Thyroid gland (tissue), 4 donors: ENCODE data around the gene LRFN2. TPM values are rescaled to one million over a fixed set of nuclear protein-coding genes. Genes with fewer than 3 reads are reported as not detected.

ENCODE experiments used
- DNase-seq, 2 donors: peaks; one replicate each; pipeline ENCODE4 v3.0.0-alpha.2; 2019
- H3K27ac ChIP-seq, 3 donors: fragments of 200-600 bp; sonication (generic); 1 replicate in 2 of 3; 2 replicates in 1 of 3; pipeline ENCODE4 v1.5.1; 2016 to 2019; ENCODE audit warnings: mild to moderate bottlenecking in 1 of 3, moderate library complexity in 1 of 3
- H3K27me3 ChIP-seq: fragments of 200-600 bp; sonication (generic); one replicate; pipeline ENCODE4 v1.5.1; 2019
- H3K36me3 ChIP-seq, 2 donors: fragments of 200-600 bp; sonication (generic); one replicate each; pipeline ENCODE4 v1.5.1; 2016 to 2019
- H3K4me1 ChIP-seq, 2 donors: fragments of 200-600 bp; sonication (generic); one replicate each; pipeline ENCODE4 v1.5.1; 2017 to 2019
- H3K4me3 ChIP-seq, 3 donors: fragments of 200-600 bp; sonication (generic); replicated peaks in 1 of 3; 1 replicate in 2 of 3; 2 replicates in 1 of 3; pipeline ENCODE4 v1.5.1; 2016; ENCODE audit warnings: mild to moderate bottlenecking in 1 of 3
- H3K9me3 ChIP-seq: fragments of 200-600 bp; sonication (generic); one replicate; pipeline ENCODE4 v1.5.1; 2017
- CTCF ChIP-seq, 6 experiments: fragments of 200-600 bp in 3 of 6; fragments of 450-650 bp in 3 of 6; sonication (generic) in 3 of 6; IDR thresholded peaks; one replicate each; pipeline ENCODE4 v1.5.1; 2016 to 2019; ENCODE audit warnings: antibody characterized with exemption in 6 of 6, mild to moderate bottlenecking in 2 of 6, inconsistent platforms in 1 of 6, moderate library complexity in 1 of 6
- POLR2A ChIP-seq, 2 donors: fragments of 450-650 bp; IDR thresholded peaks; one replicate each; pipeline ENCODE4 v1.6.1; 2017; ENCODE audit warnings: antibody characterized with exemption in 2 of 2, mild to moderate bottlenecking in 2 of 2, moderate library complexity in 1 of 2
- WGBS, 2 donors: methylation state at CpG; one replicate each; pipeline ENCODE4 v1.1.5; 2017; 5-methylcytosine and 5-hydroxymethylcytosine counted together
- intact Hi-C: fragments of 100-400 bp; cut with DNase I; formaldehyde crosslinking; loops from one replicate; pipeline ENCODE4 v1.15.1; 2023
- total RNA-seq, 4 donors: library from RNA; depleted of rRNA; stranded (reverse); fragments of >200 nt; gene quantifications; one replicate each; pipeline ENCODE4 v1.2.3, GENCODE V29; 2016

LRFN2 gene
- total RNA-seq, 4 donors from 2014 or later = 0.13 TPM; not detected in 3

- H3K4me1 ChIP-seq = peaks cover 4 to 7% of the 10 kb centered on the region in 2 donors
- no peak for TF ChIP-seq POLR2A (IDR thresholded peaks at IDR 0.05)
- TF ChIP-seq CTCF (IDR thresholded peaks at IDR 0.05) = no peak
- 17 to 22% methylated on average over 2 of the region's 2 CpGs for WGBS, 2 donors
- H3K4me3 ChIP-seq = no peak overlapping the region
- H3K27me3 ChIP-seq = no peaks in the 10 kb centered on the region
- intact Hi-C loops = no loop called here
- DNase-seq = peak; percentile 82 to 87
- no peaks in the 10 kb centered on the region for H3K36me3 ChIP-seq
- H3K27ac ChIP-seq = peak overlapping the region in 1 of 3 donors; percentile 47
- H3K9me3 ChIP-seq = no peaks in the 10 kb centered on the region
These were observed 227.4 kb downstream of the LRFN2 start for GRCh38 chr6:40359808-40360207.

GRCh38 chr6:40358473-40359460 lies 228.4 kb downstream of the LRFN2 start:
- no peak for DNase-seq
- Histone ChIP-seq H3K27me3 (no peaks in the 10 kb centered on the region), H3K4me1 (peaks cover 4 to 7% of the 10 kb centered on the region in 2 donors), H3K9me3 (no peaks in the 10 kb centered on the region), H3K27ac (peak overlapping the region in 1 of 3 donors; percentile 47), H3K4me3 (no peak overlapping the region), H3K36me3 (no peaks in the 10 kb centered on the region)
- WGBS, 2 donors = 80 to 83% methylated on average over 6 of the region's 6 CpGs
- intact Hi-C loops = no loop called here
- TF ChIP-seq CTCF (IDR thresholded peaks at IDR 0.05) (no peak), POLR2A (IDR thresholded peaks at IDR 0.05) (no peak)

- no peak overlapping the region for H3K27ac ChIP-seq
- H3K27me3 ChIP-seq = no peaks in the 10 kb centered on the region
- WGBS, 2 donors = 39 to 44% methylated on average over 2 of the region's 2 CpGs
- no peaks in the 10 kb centered on the region for H3K36me3 ChIP-seq
- no peaks in the 10 kb centered on the region for H3K9me3 ChIP-seq
- intact Hi-C loops = no loop called here
- no peak for DNase-seq
- no peak overlapping the region for H3K4me3 ChIP-seq
- TF ChIP-seq POLR2A (IDR thresholded peaks at IDR 0.05) (no peak), CTCF (IDR thresholded peaks at IDR 0.05) (no peak)
- peaks cover 4 to 7% of the 10 kb centered on the region in 2 donors for H3K4me1 ChIP-seq
These were observed 230.8 kb downstream of the LRFN2 start for GRCh38 chr6:40356242-40356910.

GRCh38 chr6:40355532-40355931 lies 231.6 kb downstream of the LRFN2 start:
- Histone ChIP-seq H3K27me3 (no peaks in the 10 kb centered on the region), H3K36me3 (no peaks in the 10 kb centered on the region), H3K4me3 (no peak overlapping the region), H3K27ac (no peak overlapping the region), H3K4me1 (peaks cover 4 to 7% of the 10 kb centered on the region in 2 donors), H3K9me3 (no peaks in the 10 kb centered on the region)
- TF ChIP-seq CTCF (IDR thresholded peaks at IDR 0.05) = no peak
- TF ChIP-seq POLR2A (IDR thresholded peaks at IDR 0.05) = no peak
- intact Hi-C loops = no loop called here
- 93 to 96% methylated on average over 2 of the region's 2 CpGs for WGBS, 2 donors
- DNase-seq = no peak
